Fibroblast of lung (primary cell): ENCODE results near the gene ASCL2.

Source experiments
- CTCF ChIP-seq, 2 donors: IDR thresholded peaks in 1 of 2; conservative IDR thresholded peaks in 1 of 2; 1 replicate in 1 of 2; 2 replicates in 1 of 2; pipeline ENCODE4 v1.5.1; 2011 to 2012; ENCODE audit warnings: low read length in 2 of 2, control low read depth in 1 of 2, inconsistent platforms in 1 of 2, low read depth in 1 of 2, mild to moderate bottlenecking in 1 of 2
- EZH2 ChIP-seq: IDR thresholded peaks from 2 replicates; pipeline ENCODE4 v1.5.1; 2012; ENCODE audit warnings: low read length, control low read depth, mild to moderate bottlenecking; ENCODE audit errors: missing control alignments

- TF ChIP-seq CTCF (conservative IDR thresholded peaks at IDR 0.05 in 1 of 2, IDR thresholded peaks at IDR 0.05 in 1 of 2; ENCODE audit: low read depth in 1 of 2, low read length in 2 of 2): no peak
- TF ChIP-seq EZH2: no peak
Measured at GRCh38 chr11:2314136-2314524, 43.7 kb upstream of the ASCL2 start.
